Limb (tissue), 2 donors: ENCODE measurements around the gene DUSP6.

Experiments
- DNase-seq, 2 donors: peaks; one replicate each; pipeline ENCODE4 v3.0.0-alpha.2; 2016; ENCODE audit errors: extremely low spot score in 2 of 2

DUSP6 gene

GRCh38 chr12:89352492-89353187, at the start of gene DUSP6:
Gene DUSP6 (minus strand): TSS chr12:89352501. CDS start chr12:89352039, 462 bp downstream.
- peak; percentile 91 to 96 for DNase-seq

DNA sequence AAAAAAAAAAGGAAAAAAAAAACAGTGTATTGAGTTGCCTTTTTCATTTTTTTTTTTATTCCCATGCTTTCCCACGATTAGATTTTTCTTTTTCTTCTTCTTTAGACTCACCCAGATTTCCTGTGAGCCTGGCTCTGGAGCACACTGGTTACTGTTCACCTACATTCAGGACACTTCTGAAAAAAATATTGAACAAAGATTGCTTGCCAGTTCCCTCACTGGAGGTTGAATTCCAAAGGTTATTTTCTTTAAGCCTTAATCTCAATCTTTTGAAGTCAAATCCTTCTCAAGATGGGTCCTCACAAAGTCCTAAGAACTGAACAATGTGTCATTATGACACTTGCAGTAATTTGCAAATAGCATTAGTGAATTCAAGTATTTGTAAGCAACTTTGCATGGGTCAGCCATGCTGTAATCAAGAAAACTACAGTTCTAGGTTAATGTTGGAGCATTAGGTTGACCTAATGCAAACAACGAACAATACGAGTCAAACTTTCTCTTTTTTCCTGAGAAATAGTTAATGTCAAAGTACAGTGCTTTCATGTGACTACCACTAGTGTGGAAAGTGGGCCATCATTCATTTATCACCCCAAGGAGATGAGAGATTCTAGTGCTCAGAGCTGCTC, 49.2 kb upstream of the DUSP6 start:
- no peak for DNase-seq

DNA sequence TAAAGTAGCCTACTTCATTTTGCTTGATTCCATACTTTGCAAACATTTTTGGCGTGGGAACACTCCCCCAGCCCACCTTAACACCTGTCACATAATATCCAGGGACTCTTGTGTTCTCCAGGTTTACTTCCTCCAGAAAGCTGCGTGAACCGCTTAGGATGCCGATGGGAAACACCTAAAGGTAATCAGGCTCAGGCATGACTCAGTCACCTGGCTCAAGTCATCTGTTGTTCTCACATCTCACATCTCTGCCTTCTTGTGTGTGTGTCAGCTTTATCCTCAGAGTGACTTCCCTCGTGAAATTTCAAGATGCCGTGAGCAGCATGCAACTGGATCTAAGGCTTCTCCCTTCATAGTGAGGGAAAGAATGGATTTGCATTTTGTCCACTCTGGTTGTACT, 48.1 kb upstream of the DUSP6 start:
- DNase-seq = no peak

- no peak for DNase-seq
These were observed 43.4 kb upstream of the DUSP6 start for GRCh38 chr12:89395712-89396111.

GRCh38 chr12:89393551-89394121, 41.3 kb upstream of the DUSP6 start:
- DNase-seq = no peak

GRCh38 chr12:89392391-89392790, 40.1 kb upstream of the DUSP6 start:
- DNase-seq = no peak

GRCh38 chr12:89391726-89392336, 39.5 kb upstream of the DUSP6 start:
- DNase-seq = no peak

GRCh38 chr12:89390802-89391673, 38.7 kb upstream of the DUSP6 start:
- no peak for DNase-seq

- no peak for DNase-seq
These were observed 37.7 kb upstream of the DUSP6 start for GRCh38 chr12:89389755-89390661.

DNA sequence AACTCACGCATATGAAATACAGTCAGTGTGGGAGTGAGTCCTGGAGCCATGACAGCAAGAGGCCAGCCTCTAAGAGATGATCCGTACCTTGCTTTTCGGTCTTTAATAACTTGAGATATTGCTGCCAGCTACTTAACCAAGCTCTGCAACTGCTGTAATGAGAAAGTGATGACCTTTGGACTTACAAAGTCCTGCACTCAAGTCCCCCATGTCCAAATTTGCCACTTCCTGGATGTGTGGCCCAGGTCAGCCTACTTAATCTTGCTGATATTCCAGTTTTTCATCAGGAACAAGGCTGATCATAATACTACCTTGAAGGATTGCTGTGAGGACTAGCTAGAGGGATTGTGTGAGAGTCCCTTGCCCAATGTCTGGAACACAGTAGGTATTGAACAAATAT, 33.8 kb upstream of the DUSP6 start:
- DNase-seq = no peak

GRCh38 chr12:89384807-89385206, 32.5 kb upstream of the DUSP6 start:
- no peak for DNase-seq

DNA sequence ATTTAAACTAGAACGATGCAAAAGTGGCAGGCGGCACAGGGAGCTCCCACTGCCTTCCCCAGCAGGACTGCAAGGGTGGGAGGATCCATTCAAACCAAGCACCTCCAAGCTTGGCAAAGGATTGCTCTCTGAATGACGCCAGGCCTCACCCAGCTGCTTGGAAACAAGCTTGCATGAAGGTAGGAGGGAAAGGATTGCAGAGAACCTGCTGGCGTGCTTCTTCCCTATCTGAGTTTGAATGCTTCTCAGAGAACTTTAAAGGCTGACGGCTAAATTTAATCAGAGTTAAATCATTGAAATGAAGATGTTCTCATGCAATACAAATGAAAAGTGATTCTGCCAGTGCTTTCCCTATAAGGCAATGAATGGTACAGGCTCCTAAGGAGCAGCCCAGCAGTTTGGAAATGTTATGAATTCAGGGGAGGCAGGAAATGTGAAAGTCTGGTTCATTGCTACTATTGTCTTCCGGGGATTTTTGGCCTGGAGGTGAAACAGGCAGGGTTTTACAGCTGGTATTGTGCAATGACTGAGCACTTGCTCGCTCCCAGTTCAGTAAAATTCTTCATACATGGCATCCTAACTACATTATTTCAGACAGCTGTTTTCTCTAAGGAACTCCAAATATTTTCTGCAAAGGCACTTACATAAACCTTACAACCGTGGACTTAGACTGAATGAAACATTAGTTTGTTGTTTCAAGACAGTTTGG, 31.9 kb upstream of the DUSP6 start:
- DNase-seq = peak; percentile 43 to 77

DNA sequence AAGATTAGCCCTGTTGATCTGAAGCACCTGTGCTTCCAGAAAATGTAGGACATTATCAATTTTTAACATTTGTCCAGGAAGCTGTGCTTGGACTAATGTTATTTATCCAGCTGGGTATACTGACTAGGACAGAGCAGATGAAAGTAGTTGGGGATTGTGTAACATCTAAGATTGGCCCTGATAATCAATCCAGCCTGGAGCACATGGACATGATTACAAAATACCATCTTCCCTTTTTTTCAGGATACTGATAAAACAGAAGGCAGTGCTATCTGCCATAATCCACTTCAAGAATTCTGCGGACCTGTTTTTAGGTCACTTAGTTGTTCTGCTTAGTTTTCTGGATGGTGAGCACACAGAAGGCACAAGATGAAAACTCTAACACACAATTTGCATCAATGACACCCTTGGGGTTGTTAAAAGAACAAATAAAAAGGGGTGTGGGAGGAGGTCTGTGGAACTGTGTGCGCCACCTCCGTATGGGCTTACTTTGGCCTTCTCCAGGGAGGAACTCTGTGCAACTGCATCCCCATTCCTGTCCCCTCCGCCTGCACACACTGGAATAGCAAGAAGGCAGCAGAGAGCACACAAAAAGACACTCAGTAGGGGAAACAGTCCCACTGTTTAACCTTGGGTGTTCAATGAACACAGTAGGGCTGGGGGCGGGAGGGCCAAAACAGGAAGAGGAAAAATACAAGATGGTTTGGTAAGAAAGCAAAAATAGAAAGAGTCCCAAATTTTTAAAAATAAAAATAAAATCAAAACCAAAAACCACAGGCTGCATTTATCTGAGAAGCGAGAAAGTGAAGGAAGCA, 31.1 kb upstream of the DUSP6 start:
- DNase-seq = no peak

DNA sequence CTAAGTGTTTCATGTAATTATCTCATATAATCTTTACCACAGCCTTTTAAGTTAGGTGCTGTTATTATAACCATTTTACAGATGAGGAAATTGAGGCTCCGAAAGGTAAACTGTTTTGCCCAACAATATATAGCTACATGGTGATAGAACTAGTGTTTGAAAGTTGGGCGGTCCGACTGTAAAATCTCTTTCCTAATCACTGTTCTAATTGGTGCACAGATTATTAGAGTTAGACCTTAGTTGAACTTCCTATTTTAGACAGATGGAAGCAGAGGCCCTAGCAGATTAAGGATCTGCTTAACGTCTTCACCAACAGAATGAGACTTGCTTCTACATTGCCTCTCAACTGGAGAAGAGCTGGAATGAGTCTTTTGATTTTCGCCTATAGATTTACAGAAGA, 30.0 kb upstream of the DUSP6 start:
- no peak for DNase-seq

- no peak for DNase-seq
These were observed 27.7 kb upstream of the DUSP6 start for GRCh38 chr12:89379839-89380467.

DNA sequence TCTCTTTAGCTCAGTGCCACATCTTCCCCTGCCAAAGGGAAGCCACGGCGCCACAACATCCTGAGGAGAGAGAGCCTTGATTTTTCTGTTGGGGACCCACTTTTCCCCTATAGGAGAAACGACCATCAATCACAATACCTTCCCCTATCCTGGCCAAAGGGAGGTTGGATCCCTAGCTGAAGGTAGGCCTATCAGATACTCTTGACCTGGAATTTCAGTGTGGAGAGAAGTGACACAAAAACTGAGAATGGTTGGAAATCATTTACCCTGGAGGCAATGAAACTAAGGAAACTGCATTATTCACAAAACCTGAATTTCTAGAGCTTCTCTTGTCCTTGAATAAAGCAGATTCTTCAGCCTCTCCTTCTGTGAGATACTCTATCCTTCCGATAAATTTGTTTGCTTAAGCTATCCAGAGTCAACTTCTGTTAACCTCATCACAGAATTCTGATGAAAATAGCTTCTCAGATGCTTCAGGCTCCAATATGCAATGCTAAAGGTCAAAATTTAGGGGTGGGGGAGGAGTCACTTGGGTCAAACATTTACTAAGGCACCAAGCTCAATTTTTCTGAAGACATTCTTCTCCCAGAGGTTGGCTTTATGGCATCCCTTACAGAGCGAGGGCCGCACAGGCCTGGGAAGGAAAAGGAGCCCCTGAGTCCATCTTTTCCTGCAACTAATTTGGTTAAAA, 27.0 kb upstream of the DUSP6 start:
- no peak for DNase-seq

- DNase-seq = no peak
These were observed 24.5 kb upstream of the DUSP6 start for GRCh38 chr12:89376844-89377243.

- no peak for DNase-seq
These were observed 23.9 kb upstream of the DUSP6 start for GRCh38 chr12:89376202-89376529.
